PFSK-1 (cell line): ENCODE results near the gene H6PD.
A peak's percentile ranks its signal among the peaks of the same experiment; 100 is the strongest.

Experiments used
- FOXP2 ChIP-seq: optimal IDR thresholded peaks from 2 replicates; pipeline ENCODE3; 2011; ENCODE audit warnings: borderline replicate concordance, control low read depth, inconsistent platforms; ENCODE audit not compliant: insufficient read depth; ENCODE audit errors: extremely low read length, extremely low read depth
- POLR2AphosphoS5 ChIP-seq: IDR thresholded peaks from 2 replicates; pipeline ENCODE4 v1.6.1; 2012; ENCODE audit warnings: low read depth, mild to moderate bottlenecking, control low read depth, low read length, moderate library complexity
- REST ChIP-seq, 2 experiments: IDR thresholded peaks; 2 replicates each; pipeline versions ENCODE4 v1.6.1 to v1.8.0; 2011 to 2012; ENCODE audit warnings: low read depth in 2 of 2, low read length in 2 of 2, control low read depth in 1 of 2, inconsistent platforms in 1 of 2, mild to moderate bottlenecking in 1 of 2, moderate library complexity in 1 of 2; ENCODE audit not compliant: insufficient read depth in 1 of 2
- SIN3A ChIP-seq: IDR thresholded peaks from 2 replicates; pipeline ENCODE4 v1.6.1; 2012; ENCODE audit warnings: mild to moderate bottlenecking, low read length, moderate library complexity, borderline replicate concordance; ENCODE audit not compliant: insufficient read depth
- TAF1 ChIP-seq: IDR thresholded peaks from 2 replicates; pipeline ENCODE4 v1.6.1; 2012; ENCODE audit warnings: low read length, control low read depth, borderline replicate concordance; ENCODE audit not compliant: insufficient read depth

The H6PD gene

DNA sequence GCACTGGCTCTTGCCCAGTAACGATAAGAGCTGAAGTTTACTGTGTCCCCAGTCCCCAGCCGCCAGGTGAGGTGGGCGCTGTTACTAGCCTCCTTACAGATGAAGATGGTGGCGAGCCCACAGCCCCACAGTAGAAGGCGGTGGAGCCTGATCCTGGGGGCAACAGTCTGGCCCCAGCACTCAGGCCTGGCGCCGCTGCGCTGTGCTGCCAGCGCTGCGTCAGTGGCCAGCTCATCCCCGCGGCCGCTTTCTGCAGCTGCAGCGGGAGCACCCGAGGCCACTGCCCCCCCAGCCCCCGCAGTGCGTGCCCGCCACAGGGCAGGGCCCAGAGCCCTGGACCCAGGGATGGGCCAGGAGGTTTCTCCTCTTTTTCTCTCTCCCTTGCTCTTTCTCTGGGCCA lies 13.3 kb downstream of the H6PD start:
- TF ChIP-seq TAF1 (no peak), REST (IDR thresholded peaks at IDR 0.05; ENCODE audit: insufficient read depth in 1 of 2, low read depth in 2 of 2, low read length in 2 of 2) (no peak), SIN3A (no peak), POLR2AphosphoS5 (no peak), FOXP2 (no peak)

GRCh38 chr1:9248341-9249262 lies 14.0 kb downstream of the H6PD start:
- TF ChIP-seq SIN3A (no peak), REST (IDR thresholded peaks at IDR 0.05; ENCODE audit: insufficient read depth in 1 of 2, low read depth in 2 of 2, low read length in 2 of 2) (no peak), POLR2AphosphoS5 (no peak), TAF1 (no peak), FOXP2 (no peak)

- TF ChIP-seq FOXP2 (no peak), SIN3A (no peak), POLR2AphosphoS5 (no peak), TAF1 (no peak), REST (IDR thresholded peaks at IDR 0.05; ENCODE audit: insufficient read depth in 1 of 2, low read depth in 2 of 2, low read length in 2 of 2) (no peak)
Observed at GRCh38 chr1:9249263-9249533, 14.6 kb downstream of the H6PD start.

GRCh38 chr1:9249534-9250410 lies 15.2 kb downstream of the H6PD start:
- TF ChIP-seq REST (IDR thresholded peaks at IDR 0.05; ENCODE audit: insufficient read depth in 1 of 2, low read depth in 2 of 2, low read length in 2 of 2) (no peak), TAF1 (no peak), SIN3A (no peak), FOXP2 (peak; percentile 31), POLR2AphosphoS5 (no peak)
